HEK293 (cell line): ENCODE data around the gene BUB3.
A peak's percentile ranks its signal among the peaks of the same experiment; 100 is the strongest.

Source experiments
- CTCF ChIA-PET: fragments of 350-600 bp; formaldehyde crosslinking; extraction: SDS; loops from one replicate; lab custom pipeline; 2021; ENCODE audit warnings: antibody characterized with exemption; lab: Yijun Ruan, JAX
- POLR2A ChIA-PET: fragments of 300-600 bp; formaldehyde crosslinking; extraction: SDS; loops from one replicate; lab custom pipeline; 2020; ENCODE audit warnings: antibody characterized with exemption, inconsistent platforms; lab: Yijun Ruan, JAX
- H3K27ac ChIP-seq: fragments of 200-500 bp; sonication (Bioruptor generic); 2 replicates; pipeline ENCODE4 v1.5.1; 2014; ENCODE audit warnings: low read depth, low read length, control low read depth, inconsistent platforms; ENCODE audit errors: extremely low read depth
- H3K36me3 ChIP-seq, 2 experiments: fragments of 200-500 bp in 1 of 2; sonication (Bioruptor generic) in 1 of 2; 1 replicate in 1 of 2; 2 replicates in 1 of 2; pipeline ENCODE4 v1.5.1; 2014 to 2017; ENCODE audit warnings: inconsistent platforms in 2 of 2, low read length in 2 of 2; ENCODE audit not compliant: control insufficient read depth in 2 of 2, insufficient read depth in 1 of 2
- H3K4me1 ChIP-seq: fragments of 200-500 bp; sonication (Bioruptor generic); 2 replicates; pipeline ENCODE4 v1.5.1; 2014; ENCODE audit warnings: mild to moderate bottlenecking, low read length, inconsistent platforms; ENCODE audit not compliant: control insufficient read depth, insufficient read depth
- H3K4me3 ChIP-seq: 2 replicates; pipeline ENCODE4 v1.5.1; 2011; ENCODE audit warnings: low read depth, mild to moderate bottlenecking, control low read depth, low read length, moderate library complexity
- H3K9me3 ChIP-seq: fragments of 200-500 bp; sonication (Bioruptor generic); 2 replicates; pipeline ENCODE4 v1.5.1; 2014; ENCODE audit warnings: low read depth, low read length, inconsistent platforms; ENCODE audit not compliant: control insufficient read depth, insufficient read depth
- KLF8 ChIP-seq: fragments of 450-650 bp; formaldehyde crosslinking; IDR thresholded peaks from 2 replicates; pipeline ENCODE4 v1.5.1; 2016; ENCODE audit warnings: missing biosample characterization, missing genetic modification characterization
- MYNN ChIP-seq: fragments of 450-650 bp; formaldehyde crosslinking; IDR thresholded peaks from 2 replicates; pipeline ENCODE4 v1.5.1; 2016; ENCODE audit warnings: missing biosample characterization, missing genetic modification characterization, borderline replicate concordance
- MZF1 ChIP-seq: fragments of 450-650 bp; formaldehyde crosslinking; IDR thresholded peaks from 2 replicates; pipeline ENCODE4 v1.5.1; 2017; ENCODE audit warnings: missing biosample characterization, missing genetic modification characterization, borderline replicate concordance
- PRDM6 ChIP-seq: fragments of 450-650 bp; formaldehyde crosslinking; IDR thresholded peaks from 2 replicates; pipeline ENCODE4 v1.5.1; 2017; ENCODE audit warnings: missing biosample characterization, missing genetic modification characterization
- SCRT1 ChIP-seq: fragments of 450-650 bp; formaldehyde crosslinking; IDR thresholded peaks from 2 replicates; pipeline ENCODE4 v1.5.1; 2016; ENCODE audit warnings: missing biosample characterization, missing genetic modification characterization, borderline replicate concordance
- YY2 ChIP-seq: fragments of 450-650 bp; formaldehyde crosslinking; IDR thresholded peaks from 2 replicates; pipeline ENCODE4 v1.5.1; 2016; ENCODE audit warnings: missing biosample characterization, missing genetic modification characterization
- ZBTB17 ChIP-seq: fragments of 450-650 bp; formaldehyde crosslinking; IDR thresholded peaks from 2 replicates; pipeline ENCODE4 v1.5.1; 2016; ENCODE audit warnings: missing biosample characterization, missing genetic modification characterization
- ZFP37 ChIP-seq: fragments of 450-650 bp; formaldehyde crosslinking; IDR thresholded peaks from 2 replicates; pipeline ENCODE4 v1.5.1; 2016; ENCODE audit warnings: missing biosample characterization, missing genetic modification characterization
- ZNF133 ChIP-seq: fragments of 450-650 bp; formaldehyde crosslinking; IDR thresholded peaks from 2 replicates; pipeline ENCODE4 v1.5.1; 2016; ENCODE audit warnings: missing biosample characterization, missing genetic modification characterization
- ZNF157 ChIP-seq: fragments of 450-650 bp; formaldehyde crosslinking; IDR thresholded peaks from 2 replicates; pipeline ENCODE4 v1.5.1; 2016; ENCODE audit warnings: missing biosample characterization, missing genetic modification characterization
- ZNF18 ChIP-seq: fragments of 450-650 bp; formaldehyde crosslinking; IDR thresholded peaks from 2 replicates; pipeline ENCODE4 v1.5.1; 2016; ENCODE audit warnings: missing biosample characterization, missing genetic modification characterization
- ZNF362 ChIP-seq: fragments of 450-650 bp; formaldehyde crosslinking; IDR thresholded peaks from 2 replicates; pipeline ENCODE4 v1.5.1; 2016; ENCODE audit warnings: missing biosample characterization, missing genetic modification characterization
- ZNF394 ChIP-seq: fragments of 450-650 bp; formaldehyde crosslinking; IDR thresholded peaks from 2 replicates; pipeline ENCODE4 v1.5.1; 2016; ENCODE audit warnings: missing biosample characterization, missing genetic modification characterization, mild to moderate bottlenecking, moderate library complexity, borderline replicate concordance
- ZNF449 ChIP-seq: fragments of 450-650 bp; formaldehyde crosslinking; IDR thresholded peaks from 2 replicates; pipeline ENCODE4 v1.5.1; 2017; ENCODE audit warnings: missing biosample characterization, mild to moderate bottlenecking, missing genetic modification characterization, moderate library complexity
- ZNF558 ChIP-seq: fragments of 450-650 bp; formaldehyde crosslinking; IDR thresholded peaks from 2 replicates; pipeline ENCODE4 v1.5.1; 2016; ENCODE audit warnings: missing biosample characterization, missing genetic modification characterization
- ZNF621 ChIP-seq: fragments of 450-650 bp; formaldehyde crosslinking; IDR thresholded peaks from 2 replicates; pipeline ENCODE4 v1.5.1; 2017; ENCODE audit warnings: missing biosample characterization, missing genetic modification characterization
- ZNF645 ChIP-seq: fragments of 450-650 bp; formaldehyde crosslinking; IDR thresholded peaks from 2 replicates; pipeline ENCODE4; 2016; ENCODE audit warnings: missing biosample characterization, missing genetic modification characterization
- ZNF660 ChIP-seq: fragments of 450-650 bp; IDR thresholded peaks from 2 replicates; pipeline ENCODE4 v1.5.1; 2018; ENCODE audit warnings: missing biosample characterization, mild to moderate bottlenecking, missing genetic modification characterization
- ZNF76 ChIP-seq: fragments of 450-650 bp; formaldehyde crosslinking; IDR thresholded peaks from 2 replicates; pipeline ENCODE4; 2016; ENCODE audit warnings: low read depth, missing biosample characterization, missing genetic modification characterization, borderline replicate concordance
- ZSCAN30 ChIP-seq: fragments of 450-650 bp; IDR thresholded peaks from 2 replicates; pipeline ENCODE4 v1.5.1; 2018; ENCODE audit warnings: missing biosample characterization, mild to moderate bottlenecking, missing genetic modification characterization, moderate library complexity
- TF ChIP-seq, protein P1 (sequence below): fragments of 450-650 bp; formaldehyde crosslinking; IDR thresholded peaks from 2 replicates; pipeline ENCODE4 v1.5.1; 2017; ENCODE audit warnings: missing biosample characterization, missing genetic modification characterization
- TF ChIP-seq, protein P2 (sequence below): fragments of 450-650 bp; formaldehyde crosslinking; IDR thresholded peaks from 2 replicates; pipeline ENCODE4 v1.5.1; 2017; ENCODE audit warnings: missing biosample characterization, missing genetic modification characterization

The BUB3 gene

GRCh38 chr10:123132576-123133477, 21.4 kb upstream of the BUB3 start:
- Histone ChIP-seq H3K4me3 (peak overlapping the region; percentile 16; the same call in 1 of the 2 replicates), H3K27ac (no peak overlapping the region), H3K4me1 (no peaks in the 10 kb centered on the region), H3K36me3 (no peaks in the 10 kb centered on the region), H3K9me3 (no peaks in the 10 kb centered on the region)
- ChIA-PET POLR2A (interaction anchor here (0.7 to 1.0 kb wide), 2 partner anchors 19 to 21 kb away, joined by 3 to 4 read pairs; partner anchors contain the start of gene BUB3), CTCF (interaction anchor here (0.6 to 4.1 kb wide), 33 partner anchors 9 to 1220 kb away, joined by 3 to 20 read pairs (median 3); partner anchors contain the start of gene BUB3)
- TF ChIP-seq ZFP37 (tag by site-specific recombination), result 0 out of 2 replicates have a peak, but pooled peaks have one; percentile 45
- peak; percentile 62; the same call in 1 of the 2 replicates for TF ChIP-seq ZSCAN30 (tag by site-specific recombination)
- no peak for TF ChIP-seq ZNF133 (tag by site-specific recombination)
- TF ChIP-seq ZNF645, result no peak
- no peak for TF ChIP-seq YY2 (tag by site-specific recombination)
- no peak for TF ChIP-seq SCRT1 (tag by site-specific recombination)
- TF ChIP-seq ZNF558 (tag by site-specific recombination), result no peak
- TF ChIP-seq ZNF394 (tag by site-specific recombination), result no peak
- TF ChIP-seq MZF1 (tag by site-specific recombination), result no peak
- no peak for TF ChIP-seq ZNF362 (tag by site-specific recombination)
- no peak for TF ChIP-seq ZNF157 (tag by site-specific recombination)
- no peak for TF ChIP-seq ZNF18 (tag by site-specific recombination)
- no peak for TF ChIP-seq PRDM6 (tag by site-specific recombination)
- no peak for TF ChIP-seq ZNF449
- peak; percentile 74; the same call in 1 of the 2 replicates for TF ChIP-seq ZNF660 (tag by site-specific recombination)
- TF ChIP-seq, protein P1, sequence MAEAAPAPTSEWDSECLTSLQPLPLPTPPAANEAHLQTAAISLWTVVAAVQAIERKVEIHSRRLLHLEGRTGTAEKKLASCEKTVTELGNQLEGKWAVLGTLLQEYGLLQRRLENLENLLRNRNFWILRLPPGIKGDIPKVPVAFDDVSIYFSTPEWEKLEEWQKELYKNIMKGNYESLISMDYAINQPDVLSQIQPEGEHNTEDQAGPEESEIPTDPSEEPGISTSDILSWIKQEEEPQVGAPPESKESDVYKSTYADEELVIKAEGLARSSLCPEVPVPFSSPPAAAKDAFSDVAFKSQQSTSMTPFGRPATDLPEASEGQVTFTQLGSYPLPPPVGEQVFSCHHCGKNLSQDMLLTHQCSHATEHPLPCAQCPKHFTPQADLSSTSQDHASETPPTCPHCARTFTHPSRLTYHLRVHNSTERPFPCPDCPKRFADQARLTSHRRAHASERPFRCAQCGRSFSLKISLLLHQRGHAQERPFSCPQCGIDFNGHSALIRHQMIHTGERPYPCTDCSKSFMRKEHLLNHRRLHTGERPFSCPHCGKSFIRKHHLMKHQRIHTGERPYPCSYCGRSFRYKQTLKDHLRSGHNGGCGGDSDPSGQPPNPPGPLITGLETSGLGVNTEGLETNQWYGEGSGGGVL, result no peak
- TF ChIP-seq ZNF76 (tag by site-specific recombination), result no peak
- TF ChIP-seq, protein P2, sequence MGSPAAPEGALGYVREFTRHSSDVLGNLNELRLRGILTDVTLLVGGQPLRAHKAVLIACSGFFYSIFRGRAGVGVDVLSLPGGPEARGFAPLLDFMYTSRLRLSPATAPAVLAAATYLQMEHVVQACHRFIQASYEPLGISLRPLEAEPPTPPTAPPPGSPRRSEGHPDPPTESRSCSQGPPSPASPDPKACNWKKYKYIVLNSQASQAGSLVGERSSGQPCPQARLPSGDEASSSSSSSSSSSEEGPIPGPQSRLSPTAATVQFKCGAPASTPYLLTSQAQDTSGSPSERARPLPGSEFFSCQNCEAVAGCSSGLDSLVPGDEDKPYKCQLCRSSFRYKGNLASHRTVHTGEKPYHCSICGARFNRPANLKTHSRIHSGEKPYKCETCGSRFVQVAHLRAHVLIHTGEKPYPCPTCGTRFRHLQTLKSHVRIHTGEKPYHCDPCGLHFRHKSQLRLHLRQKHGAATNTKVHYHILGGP, result no peak
- TF ChIP-seq ZBTB17 (tag by site-specific recombination), result no peak
- no peak for TF ChIP-seq ZNF621
- no peak for TF ChIP-seq MYNN (tag by site-specific recombination)
- TF ChIP-seq KLF8 (tag by site-specific recombination), result no peak
